GM12801 (cell line): ENCODE results near the gene TPST1.

Source experiments
- TF ChIP-seq, protein P1 (sequence below): IDR thresholded peaks from one replicate; pipeline ENCODE4 v1.5.1; 2011; ENCODE audit warnings: control low read depth; ENCODE audit not compliant: insufficient read length; ENCODE audit errors: extremely low read depth

The TPST1 gene

DNA sequence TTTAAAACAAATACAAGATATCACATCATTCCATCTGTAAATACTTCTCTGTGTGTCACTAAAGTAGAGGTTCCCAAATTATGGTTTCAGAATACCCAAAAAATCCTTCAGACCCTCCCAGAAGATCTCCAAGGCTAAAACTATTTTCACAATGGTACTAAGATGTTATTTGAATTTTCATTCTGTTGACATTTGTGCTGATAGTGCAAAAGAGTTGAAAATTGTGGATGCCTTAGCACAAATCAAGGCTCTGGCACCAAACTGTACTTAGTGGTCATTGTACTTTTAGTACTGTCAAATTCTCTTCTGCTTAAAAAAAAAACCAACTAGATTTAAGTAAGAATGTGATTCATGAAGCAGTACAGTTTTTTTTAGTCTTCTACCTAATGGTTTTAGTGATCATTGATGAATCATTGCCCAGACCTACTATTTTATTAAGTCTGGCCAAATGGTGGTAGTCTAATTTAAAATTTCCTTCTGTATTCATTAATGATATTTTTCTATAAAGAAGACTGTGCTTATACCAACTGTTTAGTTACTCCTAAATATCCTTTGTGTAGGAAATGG, 50.5 kb downstream of the TPST1 start:
- TF ChIP-seq, protein P1, sequence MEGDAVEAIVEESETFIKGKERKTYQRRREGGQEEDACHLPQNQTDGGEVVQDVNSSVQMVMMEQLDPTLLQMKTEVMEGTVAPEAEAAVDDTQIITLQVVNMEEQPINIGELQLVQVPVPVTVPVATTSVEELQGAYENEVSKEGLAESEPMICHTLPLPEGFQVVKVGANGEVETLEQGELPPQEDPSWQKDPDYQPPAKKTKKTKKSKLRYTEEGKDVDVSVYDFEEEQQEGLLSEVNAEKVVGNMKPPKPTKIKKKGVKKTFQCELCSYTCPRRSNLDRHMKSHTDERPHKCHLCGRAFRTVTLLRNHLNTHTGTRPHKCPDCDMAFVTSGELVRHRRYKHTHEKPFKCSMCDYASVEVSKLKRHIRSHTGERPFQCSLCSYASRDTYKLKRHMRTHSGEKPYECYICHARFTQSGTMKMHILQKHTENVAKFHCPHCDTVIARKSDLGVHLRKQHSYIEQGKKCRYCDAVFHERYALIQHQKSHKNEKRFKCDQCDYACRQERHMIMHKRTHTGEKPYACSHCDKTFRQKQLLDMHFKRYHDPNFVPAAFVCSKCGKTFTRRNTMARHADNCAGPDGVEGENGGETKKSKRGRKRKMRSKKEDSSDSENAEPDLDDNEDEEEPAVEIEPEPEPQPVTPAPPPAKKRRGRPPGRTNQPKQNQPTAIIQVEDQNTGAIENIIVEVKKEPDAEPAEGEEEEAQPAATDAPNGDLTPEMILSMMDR: no peak

DNA sequence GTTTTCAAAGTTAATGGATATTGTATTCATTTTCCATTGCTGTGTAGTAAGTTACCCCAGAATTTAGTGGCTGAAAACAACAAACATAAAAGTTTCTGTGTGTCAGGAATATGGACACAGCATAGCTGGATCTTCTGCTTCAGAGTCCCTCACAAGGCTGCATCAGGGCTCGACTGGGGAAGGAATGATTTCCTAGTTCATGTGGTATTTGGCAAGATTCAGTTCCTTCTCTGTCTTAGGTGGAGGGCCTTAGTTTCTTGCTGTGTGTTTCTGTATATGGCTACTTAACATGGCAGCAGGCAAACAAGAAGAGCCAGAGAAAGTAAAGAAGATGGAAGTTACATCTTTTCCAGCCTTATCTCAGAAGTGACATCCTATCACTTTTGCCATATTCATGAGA, 51.1 kb downstream of the TPST1 start:
- TF ChIP-seq, protein P1: no peak

DNA sequence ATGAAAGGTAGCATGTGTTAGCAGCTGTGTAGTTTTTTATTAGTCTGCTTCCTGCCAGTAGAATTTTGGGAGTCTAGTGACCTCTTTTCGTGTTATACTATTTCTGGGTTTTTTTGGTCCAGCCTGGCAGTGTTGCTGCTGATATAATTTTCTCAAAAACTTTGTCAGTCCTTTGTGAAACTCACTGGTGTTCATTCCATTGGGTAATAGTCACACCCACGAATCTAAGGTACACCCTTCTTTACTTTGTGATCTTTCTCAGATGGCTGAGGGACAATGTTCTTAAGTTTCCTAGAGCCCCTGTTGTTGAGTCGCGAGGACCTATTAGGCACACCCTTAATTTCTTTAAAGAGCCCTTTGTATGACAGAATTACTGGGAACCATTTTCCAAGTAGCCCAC, 52.3 kb downstream of the TPST1 start:
- TF ChIP-seq, protein P1: no peak

DNA sequence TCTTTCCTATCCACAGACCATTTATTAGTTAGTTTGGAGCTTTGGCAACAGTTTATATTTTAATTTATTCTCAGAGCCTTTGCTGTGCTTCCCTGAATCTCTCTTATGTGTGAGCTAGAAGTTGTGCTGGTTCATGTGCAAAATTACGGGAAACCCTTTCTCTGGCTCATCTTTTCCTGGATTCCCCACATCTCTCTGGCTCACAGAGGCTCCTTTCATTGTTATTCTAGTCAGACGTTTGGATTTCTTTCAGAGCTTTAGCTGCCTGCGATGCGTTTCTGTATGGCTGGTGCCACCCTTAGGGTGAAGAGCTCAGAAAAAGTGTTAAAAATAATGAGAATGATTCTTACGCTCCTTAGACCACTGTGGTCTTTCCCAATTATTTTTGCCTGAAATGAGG, 53.3 kb downstream of the TPST1 start:
- TF ChIP-seq, protein P1: no peak

DNA sequence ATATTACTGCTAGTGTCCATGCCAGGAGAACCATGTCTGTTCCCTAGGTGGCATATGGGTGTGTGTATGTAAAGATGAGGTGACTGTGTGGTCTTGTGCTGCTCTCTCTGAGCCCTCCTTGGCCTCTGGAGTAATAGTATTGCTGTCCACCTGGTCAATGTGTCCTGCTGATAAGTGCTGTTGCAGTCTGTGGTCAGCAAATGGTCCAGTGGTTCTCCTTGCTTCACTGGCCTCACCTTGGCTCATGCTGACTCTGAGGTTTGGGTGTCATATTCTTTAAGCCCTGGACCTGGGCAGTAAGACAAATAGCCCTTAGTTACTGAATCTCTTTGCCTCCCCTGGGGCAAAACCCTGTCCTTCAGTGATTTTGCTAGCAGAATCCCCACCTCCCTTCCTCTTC, 56.8 kb downstream of the TPST1 start:
- TF ChIP-seq, protein P1: no peak

DNA sequence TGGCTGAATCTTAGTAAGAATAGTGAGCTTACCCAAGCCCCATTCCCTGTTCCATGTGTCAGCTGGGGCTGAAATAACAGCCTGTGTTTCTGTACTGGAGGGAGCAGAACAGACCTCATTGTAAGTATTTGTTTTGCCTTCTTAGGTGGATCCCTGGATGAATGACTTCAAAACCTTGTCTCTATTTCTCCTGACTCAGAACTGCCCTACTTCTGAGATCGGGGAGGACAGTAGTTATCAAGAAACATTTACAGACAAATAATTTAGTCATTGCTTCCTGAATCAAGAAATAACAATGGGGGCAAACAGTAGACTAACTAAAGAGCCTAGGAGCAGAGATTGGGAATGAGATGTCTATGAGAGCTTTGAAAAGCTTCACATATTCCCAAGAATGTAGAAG, 58.8 kb downstream of the TPST1 start:
- TF ChIP-seq, protein P1: no peak

DNA sequence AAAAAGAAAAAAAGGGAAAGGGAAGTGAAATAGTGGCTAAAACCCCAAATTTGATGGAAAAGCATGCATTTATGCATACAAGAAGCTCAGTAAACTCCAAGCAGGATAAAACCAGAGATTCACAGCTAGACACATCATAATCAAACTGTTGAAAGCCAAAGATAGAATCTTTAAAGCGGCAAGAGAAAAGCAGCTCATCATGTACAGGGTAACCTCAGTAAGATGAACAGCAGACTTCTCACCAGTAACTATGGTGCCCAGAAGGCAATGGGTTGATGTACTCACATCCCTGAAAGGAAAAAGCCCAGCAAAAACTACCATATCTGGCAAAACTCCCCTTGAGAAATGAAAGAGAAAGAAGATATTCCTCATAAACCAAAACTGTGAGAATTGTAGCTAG, 60.4 kb downstream of the TPST1 start:
- TF ChIP-seq, protein P1: no peak
